ENCODE results near the gene SCN4A. TPM values are rescaled to one million over a fixed set of nuclear protein-coding genes. Genes with fewer than 3 reads are reported as not detected.
"Not testable (repeated sequence)": the region's sequence is repeated elsewhere in the genome, so short reads cannot be mapped to it uniquely, and the experiment has no call there.

The SCN4A gene
- total RNA-seq, 1 experiment from 2014 or later, result 0.03 TPM

DNA sequence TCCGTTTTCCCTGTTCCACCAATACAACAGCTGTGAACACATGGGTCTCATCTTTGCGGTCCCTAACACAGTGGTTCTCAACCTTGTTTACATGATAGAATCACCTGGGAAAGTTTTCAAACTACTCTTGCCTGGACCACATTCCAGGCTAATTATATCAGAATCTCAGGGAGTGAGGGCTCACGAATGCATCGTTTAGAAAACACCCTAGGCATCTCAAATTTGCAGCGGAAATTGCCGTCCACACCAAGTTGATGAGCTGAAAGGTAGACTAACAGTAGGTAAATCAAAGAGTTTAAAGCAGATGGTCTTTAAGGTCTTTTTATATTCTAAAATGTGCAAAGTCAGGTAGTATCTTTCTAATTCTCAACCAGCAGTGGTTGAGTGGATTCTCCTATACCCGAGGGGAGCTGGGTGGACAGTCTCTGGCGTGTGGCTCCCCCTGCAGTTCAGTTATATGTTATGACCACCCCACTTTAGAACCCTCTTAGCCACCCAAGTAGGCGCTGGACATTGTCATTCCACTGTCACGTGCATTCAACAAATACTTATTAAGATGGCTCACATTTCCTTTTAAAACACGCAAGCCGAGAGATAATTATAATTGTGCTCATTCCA is 65.4 kb downstream of the SCN4A start:
- in situ Hi-C loops (cut with HindIII; ENCODE audit: low pct_unique_long_range_greater_than_20kb, low sequenced_read_pairs); POLR2A ChIA-PET; H3K4me3 ChIP-seq (ENCODE audit: low read depth in 2 of 2, low read length in 2 of 2); DNase-seq (ENCODE audit: low read depth, low spot score); H3K27me3 ChIP-seq (ENCODE audit: control insufficient read depth, insufficient read depth, low read length); intact Hi-C loops (cut with micrococcal nuclease; ENCODE audit: unreplicated experiment); H3K9me3 ChIP-seq (ENCODE audit: control insufficient read depth, insufficient read depth, low read depth, low read length); H3K27ac ChIP-seq (ENCODE audit: low read length); H3K36me3 ChIP-seq (ENCODE audit: control insufficient read depth, insufficient read depth, low read length); H3K4me1 ChIP-seq (ENCODE audit: control insufficient read depth, insufficient read depth, low read length); BruUV-seq (replicated peaks): not testable (repeated sequence)
- TF ChIP-seq CTCF (IDR thresholded peaks at IDR 0.05), result peak; percentile 49
- ATAC-seq, result 0 out of 2 replicates have a peak, but pooled peaks have one; percentile 60
- CTCF ChIA-PET, result interaction anchor here (1.1 to 1.2 kb wide), 2 partner anchors 17 to 18 kb away, joined by 3 to 4 read pairs; no protein-coding TSS in a partner anchor

GRCh38 chr17:63904796-63905195 is 67.9 kb downstream of the SCN4A start:
- POLR2A ChIA-PET; H3K36me3 ChIP-seq (ENCODE audit: control insufficient read depth, insufficient read depth, low read length); in situ Hi-C loops (cut with HindIII; ENCODE audit: low pct_unique_long_range_greater_than_20kb, low sequenced_read_pairs): not testable (repeated sequence)

GRCh38 chr17:63903787-63904201 is 68.9 kb downstream of the SCN4A start:
- H3K36me3 ChIP-seq (ENCODE audit: control insufficient read depth, insufficient read depth, low read length); BruUV-seq (replicated peaks); DNase-seq (ENCODE audit: low read depth, low spot score); H3K27ac ChIP-seq (ENCODE audit: low read length); in situ Hi-C loops (cut with HindIII; ENCODE audit: low pct_unique_long_range_greater_than_20kb, low sequenced_read_pairs); H3K4me1 ChIP-seq (ENCODE audit: control insufficient read depth, insufficient read depth, low read length); H3K4me3 ChIP-seq (ENCODE audit: low read depth in 2 of 2, low read length in 2 of 2); intact Hi-C loops (cut with micrococcal nuclease; ENCODE audit: unreplicated experiment); H3K27me3 ChIP-seq (ENCODE audit: control insufficient read depth, insufficient read depth, low read length); H3K9me3 ChIP-seq (ENCODE audit: control insufficient read depth, insufficient read depth, low read depth, low read length): not testable (repeated sequence)
- peak; percentile 62 for TF ChIP-seq CTCF (IDR thresholded peaks at IDR 0.05)
- ChIA-PET CTCF (interaction anchor here (0.6 to 0.7 kb wide), 2 partner anchors 60 to 328 kb away, joined by 3 read pairs; no protein-coding TSS in a partner anchor), POLR2A (interaction anchor here (0.6 kb wide), 1 partner anchor 376 kb away, joined by 3 read pairs; no protein-coding TSS in a partner anchor)
- ATAC-seq, result peak; percentile 69; the same call in 1 of the 2 replicates

More at GRCh38 chr17:63904796-63905195, 67.9 kb downstream of the SCN4A start:
- H3K27me3 ChIP-seq (ENCODE audit: control insufficient read depth, insufficient read depth, low read length); DNase-seq (ENCODE audit: low read depth, low spot score); H3K4me3 ChIP-seq (ENCODE audit: low read depth in 2 of 2, low read length in 2 of 2); intact Hi-C loops (cut with micrococcal nuclease; ENCODE audit: unreplicated experiment); ATAC-seq; H3K27ac ChIP-seq (ENCODE audit: low read length); H3K9me3 ChIP-seq (ENCODE audit: control insufficient read depth, insufficient read depth, low read depth, low read length); H3K4me1 ChIP-seq (ENCODE audit: control insufficient read depth, insufficient read depth, low read length); BruUV-seq (replicated peaks): not testable (repeated sequence)
- CTCF ChIA-PET, result interaction anchor here (0.7 kb wide), 1 partner anchor 327 kb away, joined by 3 read pairs; no protein-coding TSS in a partner anchor

DNA sequence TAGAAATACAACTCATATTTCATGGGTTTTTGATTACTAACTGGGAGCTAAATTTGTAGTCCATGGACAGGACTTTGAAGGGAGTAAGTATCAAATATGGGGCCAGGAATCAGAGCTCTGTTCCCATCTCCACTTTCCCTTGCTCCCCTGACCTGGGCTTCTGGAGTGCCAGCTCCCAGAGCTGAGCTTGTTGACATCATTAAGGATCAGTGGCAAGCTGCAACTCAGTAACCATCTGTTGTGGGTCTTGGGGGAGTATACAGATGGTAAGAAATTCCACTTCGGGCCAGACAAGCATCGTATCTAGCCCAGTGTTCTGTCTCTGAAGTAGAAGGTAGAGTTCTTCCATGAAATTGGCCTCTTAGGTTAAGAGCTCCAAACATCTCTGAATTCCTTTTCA is 70.7 kb downstream of the SCN4A start:
- ChIA-PET CTCF (interaction anchor here (0.7 to 2.0 kb wide), 2 partner anchors 210 to 232 kb away, joined by 4 read pairs; no protein-coding TSS in a partner anchor), POLR2A (interaction anchor here (0.6 kb wide), 1 partner anchor 60 kb away, joined by 3 read pairs; no protein-coding TSS in a partner anchor)
- BruUV-seq (replicated peaks); H3K9me3 ChIP-seq (ENCODE audit: control insufficient read depth, insufficient read depth, low read depth, low read length); in situ Hi-C loops (cut with HindIII; ENCODE audit: low pct_unique_long_range_greater_than_20kb, low sequenced_read_pairs); H3K27ac ChIP-seq (ENCODE audit: low read length); ATAC-seq; H3K27me3 ChIP-seq (ENCODE audit: control insufficient read depth, insufficient read depth, low read length); H3K4me3 ChIP-seq (ENCODE audit: low read depth in 2 of 2, low read length in 2 of 2); H3K36me3 ChIP-seq (ENCODE audit: control insufficient read depth, insufficient read depth, low read length); intact Hi-C loops (cut with micrococcal nuclease; ENCODE audit: unreplicated experiment); H3K4me1 ChIP-seq (ENCODE audit: control insufficient read depth, insufficient read depth, low read length); DNase-seq (ENCODE audit: low read depth, low spot score): not testable (repeated sequence)

GRCh38 chr17:63898899-63899798 is 73.6 kb downstream of the SCN4A start:
- H3K4me1 ChIP-seq (ENCODE audit: control insufficient read depth, insufficient read depth, low read length); H3K36me3 ChIP-seq (ENCODE audit: control insufficient read depth, insufficient read depth, low read length); ATAC-seq; BruUV-seq (replicated peaks); intact Hi-C loops (cut with micrococcal nuclease; ENCODE audit: unreplicated experiment); H3K27ac ChIP-seq (ENCODE audit: low read length); H3K9me3 ChIP-seq (ENCODE audit: control insufficient read depth, insufficient read depth, low read depth, low read length); in situ Hi-C loops (cut with HindIII; ENCODE audit: low pct_unique_long_range_greater_than_20kb, low sequenced_read_pairs); H3K27me3 ChIP-seq (ENCODE audit: control insufficient read depth, insufficient read depth, low read length); DNase-seq (ENCODE audit: low read depth, low spot score); H3K4me3 ChIP-seq (ENCODE audit: low read depth in 2 of 2, low read length in 2 of 2); CTCF ChIA-PET; POLR2A ChIA-PET: not testable (repeated sequence)
